Spleen (tissue), 11 donors: ENCODE measurements around the gene REG4. TPM values are rescaled to one million over a fixed set of nuclear protein-coding genes. Genes with fewer than 3 reads are reported as not detected.

Source experiments
- DNase-seq: peaks from one replicate; pipeline ENCODE4 v3.0.0-alpha.2; 2020
- H3K27ac ChIP-seq, 8 donors: fragments of 200-600 bp; sonication (generic) in 7 of 8; 1 replicate in 4 of 8; 2 replicates in 4 of 8; pipeline versions ENCODE4 v1.5.0 to v1.8.0; 2016 to 2021; ENCODE audit warnings: inconsistent platforms in 4 of 8, mild to moderate bottlenecking in 4 of 8, moderate library complexity in 1 of 8
- H3K27me3 ChIP-seq, 7 donors: fragments of 200-600 bp; sonication (generic) in 6 of 7; replicated peaks in 1 of 7; 1 replicate in 4 of 7; 2 replicates in 3 of 7; pipeline versions ENCODE4 v1.5.0 to v1.8.0; 2016 to 2021; ENCODE audit warnings: inconsistent platforms in 3 of 7, mild to moderate bottlenecking in 1 of 7
- H3K36me3 ChIP-seq, 6 donors: fragments of 200-600 bp; sonication (generic) in 5 of 6; 1 replicate in 4 of 6; 2 replicates in 2 of 6; pipeline versions ENCODE4 v1.5.0 to v1.8.0; 2016 to 2021; ENCODE audit warnings: inconsistent platforms in 2 of 6
- H3K4me1 ChIP-seq, 6 donors: fragments of 200-600 bp; sonication (generic) in 5 of 6; 1 replicate in 3 of 6; 2 replicates in 3 of 6; pipeline versions ENCODE4 v1.5.0 to v1.8.0; 2016 to 2021; ENCODE audit warnings: inconsistent platforms in 3 of 6
- H3K4me3 ChIP-seq, 8 donors: fragments of 200-600 bp; sonication (generic) in 7 of 8; 1 replicate in 4 of 8; 2 replicates in 4 of 8; pipeline versions ENCODE4 v1.5.0 to v1.8.0; 2016 to 2021; ENCODE audit warnings: inconsistent platforms in 4 of 8, mild to moderate bottlenecking in 4 of 8, moderate library complexity in 2 of 8
- H3K9me3 ChIP-seq, 8 donors: fragments of 200-600 bp; sonication (generic) in 7 of 8; 1 replicate in 4 of 8; 2 replicates in 4 of 8; pipeline versions ENCODE4 v1.5.0 to v1.8.0; 2016 to 2021; ENCODE audit warnings: inconsistent platforms in 4 of 8
- CTCF ChIP-seq, 11 experiments: fragments of 200-600 bp in 7 of 11; fragments of 450-650 bp in 4 of 11; sonication (generic) in 4 of 11; IDR thresholded peaks in 8 of 11; conservative IDR thresholded peaks in 3 of 11; 1 replicate in 7 of 11; 2 replicates in 4 of 11; pipeline versions ENCODE4 v1.4.0 to v1.8.0; 2016 to 2021; ENCODE audit warnings: antibody characterized with exemption in 11 of 11, inconsistent platforms in 4 of 11, mild to moderate bottlenecking in 1 of 11
- POLR2A ChIP-seq, 3 donors: fragments of 450-650 bp; IDR thresholded peaks; one replicate each; pipeline ENCODE4 v1.5.1; 2017; ENCODE audit warnings: antibody characterized with exemption in 3 of 3, mild to moderate bottlenecking in 1 of 3
- POLR2AphosphoS5 ChIP-seq, 3 donors: sonication (generic); formaldehyde crosslinking; IDR thresholded peaks; one replicate each; pipeline ENCODE4 v1.5.1; 2017; ENCODE audit warnings: antibody characterized with exemption in 3 of 3
- WGBS, 5 donors: extraction: QIAGEN DNeasy Blood & Tissue Kit in 3 of 5; methylation state at CpG; one replicate each; pipeline versions ENCODE4 v1.1.5 to v1.1.7; 2013 to 2018; 5-methylcytosine and 5-hydroxymethylcytosine counted together
- intact Hi-C: fragments of 100-400 bp; cut with DNase I; formaldehyde crosslinking; loops from one replicate; pipeline ENCODE4 v1.15.0; 2023; ENCODE audit warnings: low total_unique reads
- polyA plus RNA-seq, 3 donors: library from polyadenylated mRNA; stranded (reverse); fragments of 200-250 nt; gene quantifications; one replicate each; pipeline ENCODE4 v1.2.1, GENCODE V29; 2013
- total RNA-seq, 7 donors: library from RNA; depleted of rRNA in 3 of 7; stranded (reverse); fragments of >200 nt in 3 of 7; fragmentation: NEBNext Ultra II Directional in 4 of 7; extraction: Animal tissue kit (Norgen Biotek cat#: 25700) in 4 of 7; gene quantifications; one replicate each; pipeline versions ENCODE4 v1.1.0 to v1.2.1, GENCODE V29; 2016 to 2021
- donor health status: healthy with polysubstance abuse.
- donor health status: DM: no; HTN: no; CAD: no; lungs with moderate emphysema.
- donor health status: DM: no; HTN: no; CAD: no.
- donor health status: Bipolar disorder and iron deficiency.
- donor health status: healthy.
- donor health status: DM: no; HTN: no; CAD: no.
- donor health status: DM: yes; HTN: yes; CAD: no.

The REG4 gene
- total and polyA plus RNA-seq, 10 donors, result 0.24 to 0.40 TPM; not detected in 8

- TF ChIP-seq CTCF (IDR thresholded peaks at IDR 0.05 in 8 of 11, conservative IDR thresholded peaks at IDR 0.05 in 3 of 11), result no peak
- TF ChIP-seq POLR2AphosphoS5 (IDR thresholded peaks at IDR 0.05), result no peak
- TF ChIP-seq POLR2A (IDR thresholded peaks at IDR 0.05), result no peak
- DNase-seq, result no peak
- Histone ChIP-seq H3K36me3 (no peaks in the 10 kb centered on the region), H3K4me3 (no peak overlapping the region), H3K4me1 (no peaks in the 10 kb centered on the region), H3K27me3 (peaks cover 0 to 4% (median 0%) of the 10 kb centered on the region in 7 donors), H3K9me3 (no peaks in the 10 kb centered on the region), H3K27ac (no peak overlapping the region)
- 85 to 91% (median 89%) methylated on average over 4 of the region's 4 CpGs for WGBS, 5 donors
- intact Hi-C loops, result no loop called here
These were observed 58.7 kb downstream of the REG4 start for GRCh38 chr1:119752592-119752991.

- TF ChIP-seq POLR2A (IDR thresholded peaks at IDR 0.05) (no peak), POLR2AphosphoS5 (IDR thresholded peaks at IDR 0.05) (no peak), CTCF (IDR thresholded peaks at IDR 0.05 in 8 of 11, conservative IDR thresholded peaks at IDR 0.05 in 3 of 11) (no peak)
- Histone ChIP-seq H3K9me3 (no peaks in the 10 kb centered on the region), H3K27ac (no peak overlapping the region), H3K36me3 (no peaks in the 10 kb centered on the region), H3K4me1 (peaks cover 0 to 4% (median 0%) of the 10 kb centered on the region in 6 donors), H3K4me3 (no peak overlapping the region), H3K27me3 (no peaks in the 10 kb centered on the region)
- DNase-seq, result no peak
- intact Hi-C loops, result no loop called here
- WGBS, 5 donors, result 53 to 62% (median 60%) methylated on average over 4 of the region's 4 CpGs
These were observed 63.2 kb downstream of the REG4 start for GRCh38 chr1:119748040-119748439.

GRCh38 chr1:119747451-119747850 lies 63.8 kb downstream of the REG4 start:
- no peaks in the 10 kb centered on the region for H3K36me3 ChIP-seq
- WGBS, 5 donors, result 71 to 88% (median 82%) methylated on average over 3 of the region's 3 CpGs
- no peak for TF ChIP-seq POLR2AphosphoS5 (IDR thresholded peaks at IDR 0.05)
- TF ChIP-seq POLR2A (IDR thresholded peaks at IDR 0.05), result no peak
- TF ChIP-seq CTCF (IDR thresholded peaks at IDR 0.05 in 8 of 11, conservative IDR thresholded peaks at IDR 0.05 in 3 of 11), result no peak
- no peaks in the 10 kb centered on the region for H3K9me3 ChIP-seq
- H3K27ac ChIP-seq, result no peak overlapping the region
- intact Hi-C loops, result no loop called here
- no peaks in the 10 kb centered on the region for H3K27me3 ChIP-seq
- no peak for DNase-seq
- H3K4me1 ChIP-seq, result peaks cover 0 to 4% (median 0%) of the 10 kb centered on the region in 6 donors
- H3K4me3 ChIP-seq, result no peak overlapping the region

GRCh38 chr1:119745034-119745433 lies 66.2 kb downstream of the REG4 start:
- DNase-seq, result no peak
- Histone ChIP-seq H3K4me1 (peaks cover 0 to 4% (median 0%) of the 10 kb centered on the region in 6 donors), H3K4me3 (no peak overlapping the region), H3K9me3 (no peaks in the 10 kb centered on the region), H3K27me3 (no peaks in the 10 kb centered on the region), H3K36me3 (no peaks in the 10 kb centered on the region), H3K27ac (no peak overlapping the region)
- 71 to 93% (median 86%) methylated on average over 1 of the region's 1 CpG for WGBS, 5 donors
- TF ChIP-seq POLR2AphosphoS5 (IDR thresholded peaks at IDR 0.05) (no peak), POLR2A (IDR thresholded peaks at IDR 0.05) (no peak), CTCF (IDR thresholded peaks at IDR 0.05 in 8 of 11, conservative IDR thresholded peaks at IDR 0.05 in 3 of 11) (no peak)
- intact Hi-C loops, result no loop called here
